HG02852 (cell line): ENCODE data around the gene OR2C1.

Experiments used
- ATAC-seq: cut with Tn5 transposase; IDR thresholded peaks from one replicate; pipeline ENCODE4 v1.9.1; 2021; ENCODE audit warnings: mild to moderate bottlenecking, moderate library complexity; ENCODE audit not compliant: unreplicated experiment

The OR2C1 gene

DNA sequence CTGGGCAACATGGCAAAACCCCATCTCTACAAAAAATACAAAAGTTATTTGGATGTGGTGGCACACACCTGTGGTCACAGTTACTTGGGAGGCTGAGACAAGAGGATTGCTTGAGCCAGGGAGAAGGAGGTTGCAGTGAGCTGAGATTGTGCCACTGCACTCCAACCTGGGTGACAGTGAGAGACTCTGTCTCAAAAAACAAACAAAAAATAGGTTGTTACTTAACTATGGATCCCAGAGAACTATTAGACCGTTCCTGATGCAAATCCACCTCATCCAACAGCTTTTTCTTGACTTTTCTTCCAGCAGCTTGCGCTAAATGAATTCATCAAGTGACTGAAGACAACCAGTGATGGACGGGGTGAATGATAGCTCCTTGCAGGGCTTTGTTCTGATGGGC, at the start of gene OR2C1:
OR2C1 (plus strand) TSS at position 301 of the 400 bp plus-strand sequence; CDS start at position 353, 52 bp downstream.
- no peak for ATAC-seq

GRCh38 chr16:3306078-3306477, 49.6 kb upstream of the OR2C1 start:
- ATAC-seq, result no peak

- no peak for ATAC-seq
Measured at GRCh38 chr16:3311496-3311895, 44.2 kb upstream of the OR2C1 start.

DNA sequence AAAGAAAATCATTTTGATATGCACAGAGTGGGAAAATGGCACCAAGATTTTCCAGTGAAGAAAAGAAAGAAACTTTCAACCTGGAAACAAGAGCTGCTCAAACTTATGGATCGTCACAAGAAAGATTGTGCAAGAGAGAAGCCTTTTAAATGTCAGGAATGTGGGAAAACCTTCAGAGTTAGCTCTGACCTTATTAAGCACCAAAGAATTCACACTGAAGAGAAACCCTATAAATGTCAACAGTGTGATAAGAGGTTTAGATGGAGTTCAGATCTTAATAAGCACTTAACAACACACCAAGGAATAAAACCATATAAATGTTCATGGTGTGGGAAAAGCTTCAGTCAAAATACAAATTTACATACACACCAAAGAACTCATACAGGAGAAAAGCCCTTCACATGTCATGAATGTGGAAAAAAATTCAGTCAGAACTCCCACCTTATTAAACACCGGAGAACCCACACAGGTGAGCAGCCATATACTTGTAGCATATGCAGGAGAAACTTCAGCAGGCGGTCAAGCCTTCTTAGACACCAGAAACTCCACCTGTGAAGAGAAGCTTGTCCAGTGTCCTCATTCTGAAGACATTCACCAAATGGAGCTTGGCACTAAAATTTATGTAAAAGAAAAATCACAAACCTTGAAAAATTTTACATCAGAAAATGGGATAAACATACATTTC, 38.2 kb upstream of the OR2C1 start:
- no peak for ATAC-seq

GRCh38 chr16:3321816-3322215, 33.9 kb upstream of the OR2C1 start:
- ATAC-seq, result no peak

- ATAC-seq, result no peak
Measured at GRCh38 chr16:3327514-3327913, 28.2 kb upstream of the OR2C1 start.

DNA sequence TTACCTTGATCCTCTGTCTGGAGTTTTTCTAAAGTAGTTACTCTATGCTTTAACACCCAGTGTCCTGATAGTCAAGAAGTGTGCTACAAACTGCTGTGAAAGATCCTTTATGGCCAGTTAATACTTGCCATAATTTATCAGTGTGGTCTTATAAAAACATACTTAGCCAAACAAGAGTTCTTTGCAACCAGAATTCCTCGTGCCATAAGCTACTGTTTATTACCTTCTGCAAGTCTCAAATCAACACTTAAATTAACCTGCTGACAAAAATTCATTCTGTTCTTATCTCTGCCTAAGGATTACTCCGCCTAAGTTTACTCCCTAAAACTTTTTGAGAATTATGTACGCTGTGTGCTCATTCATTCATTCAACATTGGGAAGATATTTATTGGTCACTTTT, 27.6 kb upstream of the OR2C1 start:
- no peak for ATAC-seq

DNA sequence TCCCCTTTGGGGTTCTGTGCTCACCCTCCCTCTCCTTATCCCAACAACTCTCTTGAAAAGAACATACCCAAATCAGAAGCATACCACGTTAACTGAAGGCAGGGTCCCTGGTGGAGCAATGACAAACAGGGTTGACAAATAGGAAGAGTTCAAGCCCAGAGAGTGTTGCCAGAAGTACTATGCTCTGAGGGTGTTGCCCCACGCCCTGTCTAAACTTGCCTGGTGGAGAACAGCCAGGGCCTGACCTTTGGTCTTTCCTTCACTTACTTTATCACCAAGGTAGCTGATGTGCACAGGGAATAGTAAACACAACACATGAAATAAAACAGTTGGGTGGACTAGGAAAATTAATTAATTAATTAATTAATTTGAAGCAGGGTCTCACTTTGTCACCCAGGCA, 27.0 kb upstream of the OR2C1 start:
- ATAC-seq, result no peak

DNA sequence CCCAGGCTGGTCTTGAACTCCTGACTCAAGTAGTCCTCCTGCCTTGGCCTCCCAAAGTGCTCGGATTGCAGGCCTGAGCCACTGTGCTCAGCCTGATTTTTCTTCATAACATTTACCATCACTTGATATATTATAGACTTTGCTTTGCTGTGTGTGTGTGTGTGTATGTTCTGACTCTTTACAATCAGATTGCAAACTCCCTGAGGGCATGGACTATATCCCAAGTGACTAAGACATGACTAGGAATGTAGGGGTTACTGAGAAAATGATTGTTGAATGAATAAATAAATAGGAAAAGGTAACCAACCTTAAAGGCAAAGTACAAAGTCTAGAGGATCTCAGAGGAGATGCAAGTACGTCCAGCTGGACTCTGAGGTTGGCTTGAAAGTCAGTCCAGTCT, 9.6 kb upstream of the OR2C1 start:
- no peak for ATAC-seq

GRCh38 chr16:3347586-3347985, 8.1 kb upstream of the OR2C1 start:
- no peak for ATAC-seq

DNA sequence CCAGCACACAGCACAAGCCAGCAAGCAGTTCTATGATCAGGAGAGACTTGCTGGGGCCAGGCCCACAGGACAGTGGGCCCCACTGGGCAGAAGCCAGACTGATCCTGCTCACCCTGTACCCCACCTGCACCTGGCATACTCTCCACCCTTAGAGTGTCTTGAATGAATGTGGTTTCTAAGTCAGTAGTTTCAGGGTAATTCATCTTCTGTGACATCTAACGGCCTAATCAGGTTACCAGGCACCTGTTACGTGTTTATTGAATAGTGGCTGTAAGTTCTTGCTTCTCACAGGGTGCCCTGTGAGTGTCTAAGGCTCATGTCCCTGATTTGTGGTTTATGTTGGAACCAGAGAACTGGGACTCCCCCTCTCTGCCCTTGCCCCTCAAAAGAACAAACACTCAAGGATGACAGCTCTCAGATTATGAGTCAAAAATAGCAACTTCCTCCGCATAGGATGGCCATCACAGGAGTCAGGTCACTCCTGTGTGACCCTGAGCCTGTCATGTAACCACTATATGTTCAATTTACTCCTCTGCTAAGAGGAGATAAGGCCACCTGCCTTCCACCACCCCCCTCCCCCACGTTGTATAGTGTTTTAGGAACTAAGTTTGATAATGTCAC, 7.0 kb upstream of the OR2C1 start:
- no peak for ATAC-seq

DNA sequence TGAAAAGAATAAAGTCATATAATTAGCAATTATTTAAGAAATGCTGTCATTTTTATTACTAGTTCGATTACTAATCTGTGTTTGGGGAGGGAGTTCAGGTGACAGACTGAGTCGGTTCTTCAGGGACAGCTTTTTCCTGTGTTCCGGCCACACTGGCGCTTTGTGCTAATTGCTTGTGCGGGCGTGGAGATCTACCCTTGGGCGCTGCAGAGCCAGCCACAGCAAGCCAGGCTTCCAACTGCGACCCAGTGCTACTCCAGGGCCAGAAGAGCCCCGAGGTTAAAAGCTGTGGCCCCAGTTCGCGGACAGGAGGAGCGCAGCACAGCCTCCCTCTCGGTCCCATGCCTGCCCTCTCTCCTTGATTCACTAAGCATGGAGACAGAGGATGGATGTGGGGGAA, 6.5 kb upstream of the OR2C1 start:
- no peak for ATAC-seq

DNA sequence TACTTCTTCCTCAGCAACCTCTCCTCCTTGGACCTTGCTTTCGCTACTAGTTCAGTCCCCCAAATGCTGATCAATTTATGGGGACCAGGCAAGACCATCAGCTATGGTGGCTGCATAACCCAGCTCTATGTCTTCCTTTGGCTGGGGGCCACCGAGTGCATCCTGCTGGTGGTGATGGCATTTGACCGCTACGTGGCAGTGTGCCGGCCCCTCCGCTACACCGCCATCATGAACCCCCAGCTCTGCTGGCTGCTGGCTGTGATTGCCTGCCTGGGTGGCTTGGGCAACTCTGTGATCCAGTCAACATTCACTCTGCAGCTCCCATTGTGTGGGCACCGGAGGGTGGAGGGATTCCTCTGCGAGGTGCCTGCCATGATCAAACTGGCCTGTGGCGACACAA, 429 bp downstream of the OR2C1 start:
- ATAC-seq, result no peak

DNA sequence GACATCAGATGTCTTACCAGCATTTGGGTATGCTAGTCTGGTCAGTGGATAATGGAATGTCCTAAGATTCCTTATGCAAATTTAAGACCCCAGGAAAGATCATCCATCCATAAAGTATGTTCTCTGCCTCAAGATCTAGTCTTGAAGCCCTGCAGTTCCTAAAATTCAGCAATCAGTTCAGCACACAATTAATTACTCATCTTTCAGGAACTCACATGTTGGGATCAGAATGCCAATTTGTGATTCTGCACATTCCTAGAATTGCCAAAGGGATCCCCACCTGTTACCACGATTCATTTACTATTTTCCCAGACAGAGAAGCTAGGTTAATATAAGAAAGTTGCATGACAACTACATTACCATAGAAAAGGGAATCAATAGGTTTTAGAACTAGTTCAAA, 3.2 kb downstream of the OR2C1 start:
- ATAC-seq, result no peak

GRCh38 chr16:3362931-3363330, 7.2 kb downstream of the OR2C1 start:
- ATAC-seq, result no peak

- ATAC-seq, result no peak
Measured at GRCh38 chr16:3363793-3364192, 8.1 kb downstream of the OR2C1 start.

DNA sequence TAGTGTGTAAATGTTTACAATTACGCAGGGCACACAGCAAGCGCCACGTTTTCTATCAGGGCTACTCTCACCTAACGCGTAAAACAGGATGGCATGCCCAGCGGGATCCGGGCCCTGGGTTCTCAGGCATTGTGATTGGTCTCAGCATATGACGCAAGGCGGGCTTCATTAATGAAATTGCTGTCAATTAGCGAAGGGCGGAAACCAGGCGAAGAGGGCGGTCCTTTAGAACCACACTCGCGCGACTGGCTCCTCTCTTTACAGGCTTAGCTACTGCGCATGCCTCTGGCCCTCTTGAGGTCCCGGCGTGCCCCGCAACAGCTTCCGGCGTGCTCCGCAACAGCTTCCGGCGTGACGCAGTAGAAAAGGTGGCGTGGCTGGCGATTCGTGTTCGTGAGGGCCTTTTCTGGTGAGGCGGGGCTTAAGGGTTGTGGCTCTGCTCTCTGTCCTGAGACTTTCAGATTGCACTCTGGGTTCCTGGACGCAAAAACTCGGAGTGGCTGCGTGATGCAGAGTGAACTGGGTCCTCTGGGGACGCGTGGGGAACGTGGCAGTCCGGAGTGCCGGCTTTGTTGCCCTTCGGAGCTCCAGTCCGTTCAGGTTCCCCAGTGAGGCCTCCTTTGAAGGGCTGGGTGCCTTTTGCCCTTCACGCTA, 9.2 kb downstream of the OR2C1 start:
- no peak for ATAC-seq

GRCh38 chr16:3369073-3369472, 13.4 kb downstream of the OR2C1 start:
- ATAC-seq, result no peak

DNA sequence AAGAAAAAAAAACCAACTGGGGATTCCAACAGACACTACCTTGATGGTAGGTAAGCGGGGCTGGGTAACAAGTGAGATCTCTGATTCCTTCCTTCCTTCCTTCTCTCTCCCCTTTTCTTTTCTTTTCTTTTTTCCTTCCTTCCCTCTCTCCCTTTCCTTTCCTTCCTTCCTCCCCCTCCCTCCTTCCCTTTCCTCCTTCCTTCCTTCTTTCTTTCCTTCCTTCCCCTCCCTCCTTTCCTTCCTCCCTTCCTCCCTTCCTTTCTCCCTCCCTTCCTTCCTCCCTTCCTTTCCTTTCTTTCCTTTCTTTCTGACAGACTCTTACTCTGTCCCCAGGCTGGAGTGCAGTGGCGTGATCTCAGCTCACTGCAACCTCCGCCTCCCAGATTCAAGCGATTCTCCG, 20.0 kb downstream of the OR2C1 start:
- ATAC-seq, result no peak

- no peak for ATAC-seq
Measured at GRCh38 chr16:3377917-3378316, 22.2 kb downstream of the OR2C1 start.

GRCh38 chr16:3383045-3383448, 27.4 kb downstream of the OR2C1 start:
- ATAC-seq, result no peak

- no peak for ATAC-seq
Measured at GRCh38 chr16:3388325-3388724, 32.6 kb downstream of the OR2C1 start.
